Activated CD4-positive, alpha-beta T cell treated with anti-CD3 and anti-CD28 coated beads, Interleukin-2, Interleukin-6, amounts not matched to agents 100 ng/mL and 50 ng/mL, durations not matched to agents 16 hours and 8 hours (primary cell): ENCODE data around the gene ART1.
"Not testable (repeated sequence)": the region's sequence is repeated elsewhere in the genome, so short reads cannot be mapped to it uniquely, and the experiment has no call there.

ENCODE experiments used
- DNase-seq: peaks from one replicate; pipeline ENCODE4 v3.0.0-alpha.2; 2020

ART1 gene, protein sequence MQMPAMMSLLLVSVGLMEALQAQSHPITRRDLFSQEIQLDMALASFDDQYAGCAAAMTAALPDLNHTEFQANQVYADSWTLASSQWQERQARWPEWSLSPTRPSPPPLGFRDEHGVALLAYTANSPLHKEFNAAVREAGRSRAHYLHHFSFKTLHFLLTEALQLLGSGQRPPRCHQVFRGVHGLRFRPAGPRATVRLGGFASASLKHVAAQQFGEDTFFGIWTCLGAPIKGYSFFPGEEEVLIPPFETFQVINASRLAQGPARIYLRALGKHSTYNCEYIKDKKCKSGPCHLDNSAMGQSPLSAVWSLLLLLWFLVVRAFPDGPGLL

DNA sequence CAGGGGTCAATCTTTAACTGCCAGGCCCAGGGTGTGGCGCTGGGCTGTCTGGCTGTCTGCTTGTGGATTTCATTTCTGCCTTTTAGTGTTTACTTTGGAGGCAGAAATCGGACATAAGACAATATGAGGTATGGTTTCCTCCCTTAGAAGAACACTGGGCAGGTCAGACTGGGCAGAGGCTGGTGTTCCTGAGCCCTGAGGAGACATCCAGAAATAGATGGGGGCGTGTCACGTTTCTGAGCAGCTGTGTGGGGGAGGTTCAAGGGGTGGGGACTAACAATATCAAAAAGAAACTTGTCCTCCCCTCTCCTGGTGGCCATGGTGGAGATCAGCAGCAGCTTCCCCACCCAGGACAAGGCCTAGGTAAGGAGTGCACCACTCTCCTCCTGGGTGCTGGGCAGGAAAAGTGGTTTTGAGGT is at the start of gene ART1:
TSS of gene ART1 (plus strand) at position 312 of the 419 bp plus-strand sequence. CDS start 14,086 bp downstream, outside the sequence.
- no peak for DNase-seq

DNA sequence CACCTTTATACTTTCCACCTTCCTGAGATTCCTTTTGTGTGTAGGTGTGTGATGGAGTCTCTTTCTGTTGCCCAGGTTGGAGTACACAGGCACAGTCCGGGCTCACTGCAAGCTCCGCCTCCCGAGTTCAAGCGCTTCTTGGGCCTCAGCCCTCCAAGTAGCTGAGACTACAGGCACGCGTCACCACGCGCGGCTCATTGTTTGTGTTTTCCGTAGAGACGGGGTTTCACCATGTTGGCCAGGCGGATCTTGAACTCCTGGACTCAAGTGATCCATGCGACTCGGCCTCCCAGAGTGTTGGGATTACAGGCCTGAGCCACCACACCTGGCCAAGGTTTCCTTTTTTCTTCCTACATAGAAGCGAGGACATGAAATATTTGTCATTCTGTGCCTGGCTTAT is 47.2 kb upstream of the ART1 start:
- not testable (repeated sequence) for DNase-seq

DNA sequence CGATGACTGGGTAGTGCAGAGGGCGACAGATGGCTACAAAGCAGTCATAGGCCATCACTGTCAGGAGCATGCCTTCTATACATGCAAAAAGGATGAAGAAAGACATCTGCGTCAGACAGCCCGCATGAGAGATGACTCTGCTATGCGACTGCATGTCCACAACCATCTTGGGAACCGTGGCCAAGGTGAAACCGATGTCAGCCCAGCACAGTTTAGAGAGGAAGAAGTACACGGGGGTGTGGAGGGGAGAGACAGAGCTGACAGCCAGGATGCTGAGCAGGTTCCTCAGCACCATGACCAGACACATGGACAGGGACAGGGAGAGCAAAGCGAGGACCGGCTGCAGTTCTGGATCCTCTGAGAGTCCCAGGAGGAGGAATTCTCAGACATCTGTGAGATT is 44.7 kb upstream of the ART1 start:
- DNase-seq = not testable (repeated sequence)

DNA sequence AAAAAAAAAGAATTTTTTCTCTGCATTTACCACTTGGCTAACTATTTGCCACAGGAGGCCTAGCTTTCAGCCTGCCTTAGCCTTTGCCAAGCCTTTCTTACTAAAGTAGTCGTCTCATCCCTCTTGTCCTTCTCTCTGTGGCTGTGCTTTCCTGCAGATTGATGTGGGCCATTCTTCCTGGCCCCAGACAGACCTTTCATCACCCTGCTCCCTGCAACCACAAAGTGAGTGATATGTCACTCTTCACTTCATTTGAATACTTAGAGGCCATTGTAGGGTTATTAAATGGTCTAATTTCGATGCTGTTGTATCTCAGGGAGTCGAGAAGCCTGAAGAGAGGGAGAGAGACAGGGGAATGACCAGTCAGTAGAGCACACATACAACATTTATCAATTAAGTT is 40.8 kb upstream of the ART1 start:
- no peak for DNase-seq

DNA sequence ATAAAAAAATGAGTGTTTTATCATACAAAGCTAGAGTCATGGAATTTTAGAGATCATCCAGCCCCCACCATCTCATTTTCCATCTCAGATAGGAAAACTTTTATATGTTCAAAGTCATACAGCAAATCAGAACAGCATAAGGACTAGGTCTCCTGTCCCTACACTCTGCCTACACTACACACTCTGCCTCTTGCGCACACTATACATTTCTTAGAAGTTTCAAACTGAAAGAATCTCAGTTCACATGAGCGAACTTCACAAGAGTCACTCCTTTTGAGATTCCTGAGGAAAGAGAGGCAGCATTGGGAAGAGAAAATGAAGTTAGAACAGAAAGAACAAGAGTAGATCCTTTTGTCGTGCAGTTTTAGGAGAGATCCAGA is 39.7 kb upstream of the ART1 start:
- no peak for DNase-seq

DNA sequence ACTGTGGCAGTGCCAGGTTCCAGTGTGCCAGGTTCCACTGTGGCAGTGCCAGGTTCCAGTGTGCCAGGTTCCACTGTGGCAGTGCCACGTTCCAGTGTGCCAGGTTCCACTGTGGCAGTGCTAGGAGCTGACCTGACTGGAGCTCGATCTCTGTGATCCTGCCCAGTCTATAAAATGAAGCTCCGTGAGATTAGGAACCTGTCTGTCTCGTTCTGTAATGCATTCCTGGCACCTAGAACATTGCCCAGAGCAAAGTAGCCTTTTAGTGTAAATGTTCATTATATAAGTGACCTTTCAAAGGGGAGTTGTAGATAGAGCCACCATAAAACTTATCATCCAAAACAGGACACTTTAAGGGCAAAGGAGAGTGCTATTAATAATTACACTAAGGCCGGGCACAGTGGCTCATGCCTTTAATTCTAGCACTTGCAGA is 39.1 kb upstream of the ART1 start:
- no peak for DNase-seq

DNA sequence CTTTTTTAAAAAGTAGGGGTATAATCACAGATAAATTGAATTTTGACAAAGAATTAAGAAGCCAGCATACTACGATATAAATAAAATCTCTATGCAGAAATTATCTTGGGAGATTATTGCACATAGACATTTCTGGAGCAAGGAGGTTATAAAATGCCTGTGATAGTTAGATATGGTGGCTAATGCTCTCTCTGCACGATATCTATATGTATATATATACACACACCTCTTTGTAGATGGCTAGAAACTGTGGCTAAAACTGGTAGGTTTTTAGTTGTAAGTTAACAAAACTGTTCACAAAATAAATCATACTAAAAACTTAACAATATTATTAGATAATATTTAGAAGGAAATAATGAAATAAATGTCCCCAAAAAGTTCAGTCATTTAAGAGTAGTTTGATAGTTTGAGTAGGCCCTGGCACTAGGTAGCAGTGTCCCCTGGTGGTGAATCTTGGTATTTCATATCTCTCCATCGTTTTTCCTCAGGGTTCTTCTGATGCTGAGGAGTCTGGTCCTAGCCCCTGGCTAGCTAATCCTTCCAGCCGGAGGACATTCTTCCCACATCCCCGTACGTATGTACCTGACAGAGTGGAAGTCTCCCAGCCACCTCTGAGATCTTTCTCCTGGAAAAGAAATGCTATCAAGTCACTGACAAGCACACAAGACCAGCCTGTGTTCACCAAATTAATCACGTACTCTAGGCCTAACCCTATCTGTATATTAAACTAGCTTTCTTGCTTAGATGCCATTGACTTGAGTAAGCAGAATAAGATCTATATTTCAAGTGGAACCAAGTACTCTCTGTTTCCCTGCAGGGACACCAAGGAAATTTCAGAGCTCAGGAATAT is 35.3 kb upstream of the ART1 start:
- DNase-seq = peak; percentile 58

DNA sequence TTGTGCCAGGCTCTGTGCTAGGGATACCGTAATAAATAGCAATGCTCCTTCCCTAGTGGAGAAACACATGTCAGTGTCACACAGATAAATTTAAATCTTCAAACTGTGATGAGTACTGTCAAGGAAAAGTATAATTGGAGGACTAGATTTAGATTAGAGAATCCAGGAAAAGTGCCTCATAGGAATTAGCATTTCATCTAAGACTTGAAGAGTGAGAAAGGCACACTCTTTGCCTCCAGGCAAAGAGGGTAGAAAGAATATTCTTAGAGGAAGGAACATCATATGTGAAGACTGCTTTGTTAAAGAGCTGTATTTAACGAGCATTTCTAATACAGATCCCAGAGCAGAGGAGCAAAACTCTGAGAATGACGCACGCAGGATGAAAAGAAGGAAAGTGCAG is 34.1 kb upstream of the ART1 start:
- no peak for DNase-seq

DNA sequence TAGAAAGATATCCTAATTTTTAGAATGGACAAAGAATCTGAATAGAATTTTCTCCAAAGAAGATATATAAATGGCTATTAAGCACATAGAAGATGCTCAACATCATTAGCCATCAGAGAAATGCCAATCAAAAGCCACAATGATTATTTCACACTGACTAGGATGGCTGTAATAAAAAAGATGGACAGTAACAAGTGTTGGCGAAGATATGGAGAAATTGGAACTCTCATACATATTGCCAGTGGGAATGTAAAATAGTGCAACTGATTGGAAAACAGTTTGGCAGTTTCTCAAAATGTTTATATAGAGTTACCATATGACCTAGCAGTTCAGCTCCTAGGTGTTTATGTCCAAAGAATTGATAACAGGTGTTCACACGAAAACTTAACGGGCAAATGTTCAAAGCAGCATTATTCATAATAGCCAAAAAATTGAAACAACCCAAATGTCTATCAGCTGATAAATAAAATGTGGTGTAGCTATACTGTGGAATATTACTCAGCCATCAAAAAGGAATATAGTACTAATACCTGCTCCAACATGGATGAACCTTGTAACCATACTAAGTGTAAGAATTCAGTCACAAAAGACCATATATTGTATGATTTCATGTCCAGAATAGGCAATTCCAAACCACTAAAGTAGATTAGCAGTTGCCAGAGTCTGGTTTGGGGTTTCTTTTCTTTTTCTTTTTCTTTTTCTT is 32.8 kb upstream of the ART1 start:
- DNase-seq = no peak

DNA sequence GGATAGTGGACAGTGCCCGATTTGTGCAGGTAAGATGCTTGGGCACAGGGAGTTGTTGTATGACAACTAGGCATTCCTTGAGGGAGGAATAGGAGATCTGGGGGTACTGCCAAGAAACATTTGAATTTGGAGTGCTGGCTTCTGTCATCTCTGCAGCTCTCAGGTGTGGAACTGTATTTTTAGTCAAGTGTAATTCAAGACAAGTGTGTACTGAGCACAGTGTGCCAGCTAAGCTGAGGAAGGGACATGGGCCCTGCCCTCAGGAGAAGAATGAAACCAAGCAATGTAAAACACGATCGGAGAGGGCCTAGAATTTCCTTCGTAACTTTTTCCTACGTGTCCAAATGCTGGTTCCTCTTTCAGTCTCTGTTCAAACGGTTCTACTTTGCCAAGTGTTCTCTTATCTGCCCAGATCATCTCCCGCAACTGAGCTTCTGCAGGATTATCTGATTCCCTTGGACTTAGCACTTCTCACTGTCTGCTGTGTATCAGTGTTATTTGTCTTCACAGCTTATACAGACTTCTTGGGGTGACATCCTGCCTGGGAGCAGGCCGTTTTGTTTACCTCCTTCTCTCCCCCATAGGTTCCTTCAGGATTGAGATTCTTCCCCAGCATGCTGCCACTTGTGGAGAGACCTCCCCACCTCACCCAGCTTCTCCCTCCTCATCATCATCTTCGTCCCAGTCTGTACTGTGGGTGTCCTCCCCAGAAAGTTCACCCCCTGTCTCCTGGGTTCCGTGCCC is 30.8 kb upstream of the ART1 start:
- no peak for DNase-seq

DNA sequence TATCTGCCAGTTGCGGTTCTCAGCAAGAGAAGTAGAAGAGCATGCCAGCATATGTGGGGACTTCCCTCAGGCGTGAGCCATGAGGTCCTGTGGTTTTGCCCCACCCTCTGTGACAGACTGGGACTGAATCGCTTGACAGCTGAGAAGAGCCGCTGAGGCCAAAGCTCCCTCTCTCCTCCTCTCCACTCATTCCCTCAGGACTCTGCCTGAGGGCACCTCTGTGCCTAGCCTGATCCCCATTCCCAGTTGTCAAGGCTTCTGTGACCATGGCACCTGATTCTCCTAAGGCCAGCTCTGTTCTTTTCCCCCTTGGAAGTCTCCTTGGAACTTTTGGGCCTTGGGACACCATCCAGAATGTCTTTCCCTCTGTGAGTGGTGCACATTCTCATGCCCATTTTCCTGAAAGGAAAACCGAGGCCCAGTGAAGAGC is 30.2 kb upstream of the ART1 start:
- peak; percentile 41 for DNase-seq

DNA sequence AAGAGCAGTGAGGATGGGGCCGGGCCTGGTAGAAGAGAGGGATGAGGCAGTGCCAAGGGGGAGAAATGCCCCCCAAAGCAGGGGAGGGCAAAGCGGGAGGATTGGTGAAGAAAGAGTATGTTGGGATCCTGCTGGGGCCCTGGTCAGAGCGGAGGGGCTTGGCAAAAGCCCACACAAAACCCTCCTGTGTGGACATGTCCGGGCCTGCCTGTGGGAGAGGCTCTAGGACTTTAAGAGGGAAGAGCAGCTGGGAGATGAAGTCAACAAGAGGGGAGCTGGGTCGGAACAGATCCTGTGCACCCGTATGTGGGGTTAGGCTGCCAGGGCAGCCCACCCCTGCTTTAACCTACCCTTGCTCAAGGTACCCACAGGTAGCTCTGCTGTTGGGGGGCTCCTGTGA is 28.9 kb upstream of the ART1 start:
- DNase-seq = no peak

DNA sequence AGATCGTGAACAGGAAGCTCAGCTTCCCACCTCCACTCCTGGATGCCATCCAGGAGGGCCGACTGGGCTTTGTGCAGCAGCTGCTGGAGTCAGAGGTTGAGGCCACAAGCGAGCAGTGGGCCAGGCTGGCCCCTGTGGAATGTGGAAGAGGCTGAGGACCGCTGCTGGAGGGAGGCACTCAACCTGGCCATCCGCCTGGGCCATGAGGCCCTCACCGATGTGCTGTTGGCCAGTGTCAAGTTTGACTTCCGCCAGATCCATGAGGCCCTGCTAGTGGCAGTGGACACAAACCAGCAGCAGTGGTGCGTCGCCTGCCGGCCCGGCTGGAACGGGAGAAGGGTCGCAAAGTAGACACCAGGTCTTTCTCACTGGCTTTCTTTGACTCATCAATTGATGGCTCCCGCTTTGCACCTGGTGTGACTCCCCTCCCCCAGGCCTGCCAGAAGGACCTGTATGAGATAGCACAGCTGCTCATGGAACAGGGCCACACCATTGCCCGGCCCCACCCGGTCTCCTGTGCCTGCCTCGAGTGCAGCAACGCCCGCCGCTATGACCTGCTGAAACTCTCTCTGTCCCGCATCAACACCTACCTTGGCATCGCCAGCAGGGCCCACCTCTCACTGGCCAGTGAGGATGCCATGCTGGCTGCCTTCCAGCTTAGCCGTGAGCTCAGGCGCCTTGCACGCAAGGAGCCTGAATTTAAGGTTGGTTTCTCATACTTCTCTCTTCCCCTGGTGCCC is 28.0 kb upstream of the ART1 start:
- DNase-seq = no peak

DNA sequence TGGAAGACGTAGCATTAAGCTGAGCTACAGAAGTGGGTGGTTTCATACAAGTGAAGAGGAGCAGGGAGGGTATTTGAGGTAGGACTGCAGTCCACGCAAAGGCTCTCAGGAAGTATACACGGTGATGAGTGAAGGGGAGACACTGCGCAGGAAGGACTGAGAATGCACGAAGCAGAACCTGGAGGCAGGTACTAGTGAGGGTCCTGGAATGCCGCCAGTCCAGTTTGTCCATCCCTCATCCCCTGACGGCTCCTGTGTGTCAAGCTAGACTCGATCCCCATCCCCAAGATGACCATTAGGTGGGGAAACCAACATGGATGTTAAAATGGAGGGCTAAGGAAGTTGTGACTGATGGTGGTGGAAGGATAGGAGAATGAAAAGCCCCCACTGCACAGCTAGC is 26.9 kb upstream of the ART1 start:
- DNase-seq = no peak

DNA sequence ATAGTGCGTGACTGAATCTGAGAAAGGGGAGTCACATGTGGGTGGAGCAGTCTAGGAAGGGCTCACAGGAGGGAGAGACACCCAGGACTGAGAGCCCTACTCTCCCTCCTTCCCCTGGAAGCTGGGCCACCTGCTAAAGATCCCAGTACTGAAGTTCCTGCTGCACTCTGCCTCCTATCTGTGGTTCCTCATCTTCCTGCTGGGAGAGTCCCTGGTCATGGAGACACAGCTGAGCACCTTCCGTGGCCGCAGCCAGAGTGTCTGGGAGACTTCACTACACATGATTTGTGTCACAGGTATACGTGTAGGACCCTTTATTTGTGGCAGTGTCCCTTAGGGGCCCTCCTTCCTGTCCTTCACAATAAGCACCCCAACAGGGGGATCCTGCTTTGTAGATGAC is 22.4 kb upstream of the ART1 start:
- DNase-seq = no peak

DNA sequence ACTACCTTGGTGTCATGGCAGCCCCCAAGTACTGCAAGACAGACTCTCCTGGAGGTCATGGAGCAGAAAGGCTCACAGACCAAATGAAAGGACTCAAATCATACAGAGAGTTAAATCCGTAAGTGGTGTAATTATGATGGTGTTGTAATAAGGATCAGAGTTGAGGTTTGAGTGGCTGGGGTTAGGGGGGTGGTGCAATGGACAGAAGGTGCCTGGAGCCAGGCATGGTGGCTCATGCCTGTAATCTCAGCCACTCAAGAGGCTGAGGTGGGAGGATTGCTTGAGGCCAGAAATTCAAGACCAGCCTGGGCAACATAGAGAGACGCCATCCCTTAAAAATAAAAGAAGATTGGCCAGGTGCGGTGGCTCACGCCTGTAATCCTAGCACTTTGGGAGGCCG is 21.8 kb upstream of the ART1 start:
- no peak for DNase-seq

DNA sequence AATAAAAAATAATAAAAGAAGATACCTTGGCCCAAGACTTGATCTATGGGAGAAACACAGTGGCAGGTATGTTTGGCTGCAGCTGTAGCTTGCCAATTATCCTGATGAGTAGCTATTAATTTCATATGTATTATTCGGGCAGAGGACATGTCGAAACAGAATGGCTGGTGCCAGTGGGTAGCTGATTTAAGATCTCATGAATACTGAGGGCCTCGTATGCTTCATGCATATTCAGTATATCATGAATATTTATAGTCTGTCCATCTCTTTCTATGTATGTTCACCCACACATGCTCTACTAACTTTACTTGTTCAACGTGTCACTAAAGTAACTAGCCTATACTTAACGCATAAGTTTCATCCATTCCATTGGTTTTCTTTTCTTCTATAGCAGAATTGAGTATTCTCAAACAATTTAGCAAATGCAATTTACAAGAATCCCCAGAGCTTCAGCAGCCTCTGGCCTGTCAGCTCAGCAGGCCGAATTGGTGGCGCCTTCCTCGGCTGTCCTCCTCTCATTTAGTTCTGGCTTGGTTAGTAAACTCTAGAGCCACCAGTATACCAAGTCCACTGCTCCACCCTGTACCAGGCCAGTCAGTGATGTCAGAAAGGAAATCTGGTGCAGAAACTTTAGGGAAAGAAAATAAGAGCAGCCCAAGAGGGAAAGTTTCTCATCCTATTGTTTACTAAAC is 21.0 kb upstream of the ART1 start:
- no peak for DNase-seq

DNA sequence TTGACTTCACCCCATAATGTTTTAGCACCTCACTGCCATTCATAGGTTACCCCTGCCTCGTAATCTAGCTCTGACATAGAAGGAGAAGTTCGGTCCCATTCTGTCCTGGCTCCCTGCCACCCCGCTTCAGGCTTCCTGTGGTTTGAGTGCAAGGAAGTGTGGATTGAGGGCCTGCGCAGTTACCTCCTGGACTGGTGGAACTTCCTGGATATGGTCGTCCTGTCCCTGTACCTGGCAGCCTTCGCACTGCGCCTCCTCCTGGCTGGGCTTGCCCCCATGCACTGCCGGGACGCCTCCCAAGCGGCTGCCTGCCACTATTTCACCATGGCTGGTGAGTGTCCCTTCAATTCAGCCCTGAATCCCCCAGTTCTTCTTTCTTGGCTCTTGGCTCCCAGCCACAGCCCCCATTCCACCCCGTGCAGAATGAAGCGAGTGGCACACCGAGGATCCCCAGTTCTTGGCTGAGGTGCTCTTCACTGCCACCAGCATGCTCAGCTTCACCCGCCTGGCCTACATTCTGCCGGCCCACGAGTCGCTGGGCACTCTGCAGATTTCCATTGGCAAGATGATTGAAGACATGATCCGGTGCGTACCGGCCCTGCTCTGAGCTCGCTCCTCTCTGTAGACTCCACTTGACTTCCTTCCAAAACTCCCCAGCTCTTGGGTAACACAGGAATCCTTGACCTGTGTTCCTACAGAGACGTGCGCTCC is 18.5 kb upstream of the ART1 start:
- no peak for DNase-seq

DNA sequence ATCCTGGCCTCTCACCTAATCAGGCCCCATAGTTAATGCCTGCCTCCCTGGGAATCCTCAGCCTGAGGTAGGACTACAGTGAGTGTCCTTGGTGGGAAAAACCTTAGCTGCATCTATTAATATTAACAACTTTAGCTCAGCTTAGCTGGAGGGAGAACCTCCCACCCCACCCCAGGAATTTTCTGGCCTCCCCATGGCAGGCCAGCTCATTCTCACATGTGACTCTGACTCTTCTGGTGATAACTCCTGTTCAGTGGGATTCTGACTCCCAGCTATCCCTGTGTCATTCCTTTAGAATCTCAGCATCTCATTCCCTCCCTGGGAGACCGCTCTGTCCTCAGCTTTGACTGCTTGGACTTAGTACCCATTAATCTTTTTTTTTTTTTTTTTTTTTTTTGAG is 17.6 kb upstream of the ART1 start:
- no peak for DNase-seq

DNA sequence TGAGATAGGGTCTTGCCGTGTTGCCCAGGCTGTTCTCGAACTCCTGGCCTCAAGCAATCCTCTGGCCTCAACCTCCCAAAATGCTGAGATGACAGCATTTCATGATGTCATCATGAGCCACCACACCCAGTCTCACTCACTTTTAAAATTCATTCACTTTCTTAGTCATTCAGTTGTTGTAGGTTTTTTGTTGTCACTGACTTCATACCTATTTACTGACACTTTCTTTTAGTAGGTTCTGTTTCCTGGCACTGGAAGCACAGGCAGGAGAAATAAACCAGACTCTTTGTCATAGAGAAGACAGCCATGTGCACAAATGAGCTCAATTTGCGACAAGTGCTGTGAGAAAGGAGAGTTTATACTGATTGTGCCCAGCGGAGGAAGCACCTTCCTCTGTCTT is 13.6 kb upstream of the ART1 start:
- no peak for DNase-seq
